ENCODE data around the gene SMIM20.

DNA sequence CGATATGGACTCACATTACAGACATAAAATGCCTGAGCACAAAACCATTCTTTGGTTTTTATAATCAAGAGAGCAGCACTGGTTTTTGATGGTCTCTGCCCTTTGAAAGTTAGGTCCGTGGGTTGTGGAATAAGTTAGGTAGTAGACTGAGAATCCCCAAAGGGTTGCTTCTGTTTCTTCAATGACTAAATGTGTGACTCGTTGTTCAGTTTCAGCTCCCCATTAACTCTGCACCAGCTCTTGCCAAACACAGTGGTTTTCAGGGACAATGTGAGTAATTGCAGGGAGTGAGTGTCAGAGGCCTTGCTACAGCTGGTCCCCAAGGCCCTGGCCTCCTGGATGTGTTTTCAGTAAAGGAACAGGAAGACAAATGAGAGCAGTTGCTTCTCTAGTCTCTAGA lies 24.8 kb downstream of the SMIM20 start:
- TF ChIP-seq, protein P1, sequence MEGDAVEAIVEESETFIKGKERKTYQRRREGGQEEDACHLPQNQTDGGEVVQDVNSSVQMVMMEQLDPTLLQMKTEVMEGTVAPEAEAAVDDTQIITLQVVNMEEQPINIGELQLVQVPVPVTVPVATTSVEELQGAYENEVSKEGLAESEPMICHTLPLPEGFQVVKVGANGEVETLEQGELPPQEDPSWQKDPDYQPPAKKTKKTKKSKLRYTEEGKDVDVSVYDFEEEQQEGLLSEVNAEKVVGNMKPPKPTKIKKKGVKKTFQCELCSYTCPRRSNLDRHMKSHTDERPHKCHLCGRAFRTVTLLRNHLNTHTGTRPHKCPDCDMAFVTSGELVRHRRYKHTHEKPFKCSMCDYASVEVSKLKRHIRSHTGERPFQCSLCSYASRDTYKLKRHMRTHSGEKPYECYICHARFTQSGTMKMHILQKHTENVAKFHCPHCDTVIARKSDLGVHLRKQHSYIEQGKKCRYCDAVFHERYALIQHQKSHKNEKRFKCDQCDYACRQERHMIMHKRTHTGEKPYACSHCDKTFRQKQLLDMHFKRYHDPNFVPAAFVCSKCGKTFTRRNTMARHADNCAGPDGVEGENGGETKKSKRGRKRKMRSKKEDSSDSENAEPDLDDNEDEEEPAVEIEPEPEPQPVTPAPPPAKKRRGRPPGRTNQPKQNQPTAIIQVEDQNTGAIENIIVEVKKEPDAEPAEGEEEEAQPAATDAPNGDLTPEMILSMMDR (IDR thresholded peaks at IDR 0.05; ENCODE audit: low read depth, low read length, poor library complexity, severe bottlenecking) = no peak
- TF ChIP-seq EZH2phosphoT487 (IDR thresholded peaks at IDR 0.05; ENCODE audit: borderline replicate concordance, low read length) = no peak

Data from DOHH2 (cell line).